ENCODE measurements around the gene FASTKD3. TPM values are rescaled to one million over a fixed set of nuclear protein-coding genes. Genes with fewer than 3 reads are reported as not detected.
A peak's percentile ranks its signal among the peaks of the same experiment; 100 is the strongest.

The FASTKD3 gene
- total RNA-seq, 2 experiments from 2014 or later: 12.9 to 15.1 TPM

GRCh38 chr5:7857361-7857760 is 11.5 kb downstream of the FASTKD3 start:
- ChIA-PET CTCF (ENCODE audit: unreplicated experiment) (no interaction called here), POLR2A (interaction anchor here (0.6 to 1.7 kb wide), 3 partner anchors 9 to 366 kb away, joined by 3 to 4 read pairs (median 4); no protein-coding TSS in a partner anchor)
- TF ChIP-seq EZH2phosphoT487 (IDR thresholded peaks at IDR 0.05; ENCODE audit: borderline replicate concordance, low read depth, low read length): no peak
- no peak for TF ChIP-seq CTCF (conservative IDR thresholded peaks at IDR 0.05; ENCODE audit: low read length)
- H3K4me2 ChIP-seq (ENCODE audit: low read length): no peak overlapping the region
- intact Hi-C loops (cut with micrococcal nuclease; ENCODE audit: unreplicated experiment): no loop called here
- H3K27ac ChIP-seq (ENCODE audit: low read depth, low read length, poor library complexity, severe bottlenecking): no peak overlapping the region
- no peak overlapping the region for H2AFZ ChIP-seq (ENCODE audit: low read length)
- no peak overlapping the region for H3K4me3 ChIP-seq (ENCODE audit: low read depth, low read length, poor library complexity, severe bottlenecking)
- no peaks in the 10 kb centered on the region for H3K9me3 ChIP-seq (ENCODE audit: low read length)
- peaks cover 53% of the 10 kb centered on the region for H3K36me3 ChIP-seq (ENCODE audit: insufficient read depth, low read length)
- H3K4me1 ChIP-seq (ENCODE audit: insufficient read depth, low read length, poor library complexity, severe bottlenecking): no peaks in the 10 kb centered on the region
- no TSS peak for BruUV-seq (replicated peaks)
- DNase-seq (ENCODE audit: low spot score): no peak
- no peaks in the 10 kb centered on the region for H3K79me2 ChIP-seq (ENCODE audit: insufficient read depth, low read depth, low read length)
- no peaks in the 10 kb centered on the region for H4K20me1 ChIP-seq (ENCODE audit: insufficient read depth, low read length)
- no peaks in the 10 kb centered on the region for H3K9me2 ChIP-seq (ENCODE audit: insufficient read depth, low read length)

DNA sequence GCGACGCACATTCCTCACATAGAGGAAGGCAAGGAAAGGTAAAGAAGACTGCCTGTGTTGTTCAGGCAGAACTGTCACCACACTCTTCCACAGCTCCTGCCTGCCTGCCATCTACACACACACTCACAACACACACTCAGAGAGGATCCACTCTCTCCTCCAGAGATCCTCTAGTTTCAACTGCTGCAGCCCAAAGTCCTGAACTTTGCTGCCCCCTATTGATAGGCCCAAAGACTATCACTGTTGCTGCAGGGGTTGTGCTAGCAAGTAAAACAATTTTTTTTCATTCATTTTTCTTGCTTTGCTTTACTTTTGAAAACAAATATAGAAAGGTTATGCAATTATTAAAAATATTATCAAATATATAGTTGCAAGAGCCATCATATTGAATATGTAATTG is 12.0 kb downstream of the FASTKD3 start:
- H3K4me2 ChIP-seq (ENCODE audit: low read length): no peak overlapping the region
- no peaks in the 10 kb centered on the region for H3K9me2 ChIP-seq (ENCODE audit: insufficient read depth, low read length)
- H3K36me3 ChIP-seq (ENCODE audit: insufficient read depth, low read length): peaks cover 48% of the 10 kb centered on the region
- H3K27ac ChIP-seq (ENCODE audit: low read depth, low read length, poor library complexity, severe bottlenecking): no peak overlapping the region
- peak; percentile 24 for DNase-seq (ENCODE audit: low spot score)
- H3K4me1 ChIP-seq (ENCODE audit: insufficient read depth, low read length, poor library complexity, severe bottlenecking): no peaks in the 10 kb centered on the region
- TF ChIP-seq EZH2phosphoT487 (IDR thresholded peaks at IDR 0.05; ENCODE audit: borderline replicate concordance, low read depth, low read length) (no peak), CTCF (conservative IDR thresholded peaks at IDR 0.05; ENCODE audit: low read length) (peak; percentile 72)
- no peaks in the 10 kb centered on the region for H4K20me1 ChIP-seq (ENCODE audit: insufficient read depth, low read length)
- H3K79me2 ChIP-seq (ENCODE audit: insufficient read depth, low read depth, low read length): no peaks in the 10 kb centered on the region
- H3K9me3 ChIP-seq (ENCODE audit: low read length): no peaks in the 10 kb centered on the region
- H3K4me3 ChIP-seq (ENCODE audit: low read depth, low read length, poor library complexity, severe bottlenecking): no peak overlapping the region
- no peak overlapping the region for H2AFZ ChIP-seq (ENCODE audit: low read length)
- BruUV-seq (replicated peaks): no TSS peak
- intact Hi-C loops (cut with micrococcal nuclease; ENCODE audit: unreplicated experiment): no loop called here
- CTCF ChIA-PET (ENCODE audit: unreplicated experiment): no interaction called here
- POLR2A ChIA-PET: interaction anchor here (0.6 to 1.7 kb wide), 2 partner anchors 16 to 366 kb away, joined by 3 to 5 read pairs; no protein-coding TSS in a partner anchor

DNA sequence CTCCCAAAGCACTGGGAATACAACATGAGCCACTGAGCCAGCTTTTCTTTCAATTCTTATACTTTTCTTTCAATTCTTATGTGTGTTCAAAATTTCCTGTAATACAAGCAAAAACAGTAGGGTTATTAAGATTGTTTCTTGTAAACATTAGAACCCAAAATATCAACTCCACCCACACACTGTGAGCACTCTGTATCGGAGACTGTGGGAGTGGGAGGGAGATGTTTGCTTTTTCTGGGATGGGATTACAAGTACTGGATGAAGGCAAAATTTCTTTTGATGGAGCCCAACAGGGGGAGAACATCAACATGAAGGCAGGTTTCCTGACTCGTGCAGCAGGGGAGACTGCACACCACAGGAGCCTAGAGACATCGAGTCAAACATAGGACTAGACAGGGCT is 13.2 kb downstream of the FASTKD3 start:
- ChIA-PET CTCF (ENCODE audit: unreplicated experiment) (no interaction called here), POLR2A (interaction anchor here (1.7 kb wide), 1 partner anchor 17 kb away, joined by 5 read pairs; no protein-coding TSS in a partner anchor)
- Histone ChIP-seq H3K4me1 (ENCODE audit: insufficient read depth, low read length, poor library complexity, severe bottlenecking) (no peaks in the 10 kb centered on the region), H3K36me3 (ENCODE audit: insufficient read depth, low read length) (peaks cover 37% of the 10 kb centered on the region), H3K9me3 (ENCODE audit: low read length) (no peaks in the 10 kb centered on the region), H3K79me2 (ENCODE audit: insufficient read depth, low read depth, low read length) (no peaks in the 10 kb centered on the region), H4K20me1 (ENCODE audit: insufficient read depth, low read length) (no peaks in the 10 kb centered on the region), H3K4me2 (ENCODE audit: low read length) (no peak overlapping the region), H3K27ac (ENCODE audit: low read depth, low read length, poor library complexity, severe bottlenecking) (no peak overlapping the region), H3K4me3 (ENCODE audit: low read depth, low read length, poor library complexity, severe bottlenecking) (no peak overlapping the region), H2AFZ (ENCODE audit: low read length) (no peak overlapping the region), H3K9me2 (ENCODE audit: insufficient read depth, low read length) (no peaks in the 10 kb centered on the region)
- intact Hi-C loops (cut with micrococcal nuclease; ENCODE audit: unreplicated experiment): no loop called here
- TF ChIP-seq EZH2phosphoT487 (IDR thresholded peaks at IDR 0.05; ENCODE audit: borderline replicate concordance, low read depth, low read length) (no peak), CTCF (conservative IDR thresholded peaks at IDR 0.05; ENCODE audit: low read length) (no peak)
- no TSS peak for BruUV-seq (replicated peaks)
- DNase-seq (ENCODE audit: low spot score): no peak

All from OCI-LY7 (cell line).